ENCODE data around the gene ZNF175.
A peak's percentile ranks its signal among the peaks of the same experiment; 100 is the strongest.

ZNF175 gene

GRCh38 chr19:51550848-51551672 is 20.0 kb upstream of the ZNF175 start:
- DNase-seq, result no peak

DNA sequence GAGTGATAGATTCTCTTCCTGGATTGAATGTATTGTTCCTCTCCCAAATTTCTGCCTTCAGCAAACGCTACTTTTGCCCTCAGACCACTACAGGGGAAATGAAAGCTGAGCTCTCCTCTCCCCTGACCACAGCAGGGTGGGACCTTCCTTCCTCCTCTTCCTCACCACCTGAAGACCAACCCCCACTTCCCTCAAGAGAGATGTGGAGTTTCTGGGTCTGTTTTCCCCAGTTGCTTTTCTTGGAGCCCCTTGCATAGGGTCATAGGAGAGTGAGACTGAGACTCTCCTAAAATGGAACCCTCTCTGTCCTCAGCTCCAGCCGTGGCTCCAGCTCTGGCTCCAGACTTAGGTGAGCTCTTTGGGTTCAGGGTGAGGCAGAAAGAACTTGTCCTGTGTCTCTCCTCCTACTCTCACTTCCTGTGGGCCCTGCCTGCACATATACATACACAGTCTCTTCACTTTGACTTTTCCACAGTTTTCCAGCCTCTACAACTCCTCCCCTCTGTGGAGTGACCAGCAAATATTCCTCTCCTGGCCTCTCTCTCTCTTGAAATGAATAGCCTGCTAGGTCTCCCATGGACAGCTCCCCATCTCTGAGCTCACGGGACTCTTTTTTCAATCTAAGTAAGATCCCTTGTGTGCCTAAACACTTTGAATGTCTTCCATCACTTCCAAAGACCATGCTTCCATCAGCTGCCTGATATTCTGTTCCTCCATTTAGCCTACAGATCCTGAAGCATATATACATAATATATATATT is 19.2 kb upstream of the ZNF175 start:
- no peak for DNase-seq

DNA sequence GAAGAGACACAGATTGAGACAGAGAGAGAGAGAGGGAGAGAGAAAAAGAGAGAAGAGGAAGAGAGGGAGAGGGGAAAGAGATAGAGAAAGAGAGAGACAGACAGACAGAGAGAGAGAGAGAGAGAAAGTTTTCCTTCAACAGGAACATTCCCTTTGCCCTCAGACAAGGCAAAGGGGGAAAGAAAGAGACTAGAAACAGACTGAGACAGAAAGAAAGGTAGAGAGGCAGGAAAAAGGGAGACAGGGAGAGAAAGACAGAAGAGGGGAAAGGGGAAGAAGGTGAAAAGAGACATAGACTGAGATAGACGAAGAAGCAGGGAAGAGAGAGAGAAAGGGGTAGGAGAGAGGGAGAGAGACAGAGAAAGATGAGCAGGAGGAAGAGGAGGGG is 18.5 kb upstream of the ZNF175 start:
- no peak for DNase-seq

DNA sequence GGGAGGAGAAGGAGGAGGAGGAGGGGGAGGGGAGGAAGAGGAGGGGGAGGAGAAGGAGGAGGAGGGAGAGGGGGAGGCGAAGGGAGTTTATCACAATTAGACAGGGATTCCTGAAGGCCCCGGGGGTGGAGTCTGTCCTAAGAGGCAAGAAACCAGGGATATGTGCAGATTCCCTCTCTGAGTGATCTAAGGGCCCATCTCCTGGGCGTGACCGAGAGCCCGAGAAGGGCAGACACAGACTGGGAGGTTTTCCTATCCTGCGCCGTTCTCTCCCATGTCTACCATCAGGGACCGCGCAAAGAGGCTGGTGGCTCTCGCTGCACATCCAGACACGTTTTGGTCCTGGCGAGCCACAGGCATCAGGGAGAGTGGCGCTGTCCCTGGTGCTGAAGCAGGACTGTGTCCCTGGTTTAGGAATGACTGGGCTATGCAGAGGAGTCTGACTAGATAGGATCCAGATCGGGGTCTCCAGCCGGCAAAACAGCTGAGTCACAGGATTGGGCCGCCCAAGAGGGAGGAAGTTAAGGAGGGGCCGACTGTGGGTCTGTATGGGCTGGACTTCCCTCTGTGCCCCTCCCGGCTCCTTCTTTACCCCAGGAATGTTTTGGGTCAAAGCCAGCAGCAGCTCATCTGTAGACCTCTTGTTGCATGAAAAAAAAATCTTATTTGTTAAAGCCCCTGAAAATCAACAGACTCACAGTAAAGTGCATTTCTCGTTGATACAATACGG is 17.9 kb upstream of the ZNF175 start:
- peak; percentile 92 for DNase-seq

DNA sequence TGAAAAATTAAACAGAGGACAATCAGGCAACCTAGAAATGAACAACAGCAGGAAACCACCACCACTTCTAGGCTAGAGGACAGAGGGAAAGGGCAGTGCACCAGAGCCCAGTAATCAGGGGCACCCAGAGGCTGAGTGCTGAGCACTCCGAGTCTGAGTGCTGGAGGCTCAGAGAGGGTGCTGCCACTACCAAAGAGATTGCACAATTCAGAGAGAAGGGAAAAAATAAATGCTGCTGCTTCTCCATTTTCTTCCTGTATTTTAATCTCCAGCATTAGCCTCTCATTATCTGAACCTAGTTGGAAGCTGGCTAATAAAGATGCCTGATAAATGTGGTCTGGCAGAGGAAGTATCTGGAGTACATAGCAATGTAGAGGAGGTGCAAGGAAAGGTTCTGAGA is 11.8 kb upstream of the ZNF175 start:
- DNase-seq, result no peak

GRCh38 chr19:51560339-51560738 is 10.7 kb upstream of the ZNF175 start:
- DNase-seq, result no peak

DNA sequence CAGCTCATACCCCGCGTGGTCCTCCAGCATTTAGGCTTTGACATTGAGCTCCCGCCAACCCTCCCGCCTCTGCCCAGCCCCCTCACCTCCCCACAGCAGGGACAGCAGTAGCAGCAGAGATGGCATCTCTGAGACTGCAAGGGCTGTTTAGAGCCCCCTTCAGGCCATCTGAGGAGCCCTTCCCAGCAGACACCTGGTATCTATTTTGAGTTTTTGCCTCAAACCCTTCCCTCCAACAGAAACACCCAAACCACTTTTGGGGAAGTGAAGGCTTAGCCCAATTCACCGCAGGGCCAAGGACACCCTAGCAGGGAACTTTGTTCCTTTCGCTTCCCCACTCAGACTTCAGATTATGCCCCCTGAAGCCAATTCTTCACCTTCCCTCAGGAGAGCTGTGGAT is 6.3 kb upstream of the ZNF175 start:
- peak; percentile 71 for DNase-seq

GRCh38 chr19:51565583-51565982 is 5.5 kb upstream of the ZNF175 start:
- peak; percentile 68 for DNase-seq

GRCh38 chr19:51566489-51567100 is 4.5 kb upstream of the ZNF175 start:
- peak; percentile 60 for DNase-seq

- no peak for DNase-seq
Observed at GRCh38 chr19:51567583-51567982, 3.5 kb upstream of the ZNF175 start.

DNA sequence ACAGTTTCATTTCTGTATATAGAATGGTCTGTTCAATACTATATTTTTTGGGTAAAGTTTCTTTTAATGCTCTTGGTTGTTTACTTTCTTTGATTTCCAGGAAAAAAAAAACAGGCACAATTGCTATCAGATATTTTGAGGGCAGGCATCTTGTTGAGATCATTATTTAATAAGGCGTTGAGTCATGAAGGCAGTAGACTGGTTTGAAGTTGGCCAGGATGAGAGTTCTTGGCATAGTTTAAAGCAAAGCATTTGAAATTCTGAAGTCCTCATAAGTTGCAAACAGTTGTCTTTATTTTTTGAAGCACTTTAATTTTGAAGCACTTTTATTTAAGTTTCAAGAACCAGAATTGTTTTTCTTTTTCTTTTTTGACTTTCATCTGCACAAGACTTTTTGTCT is 2.6 kb upstream of the ZNF175 start:
- no peak for DNase-seq

DNA sequence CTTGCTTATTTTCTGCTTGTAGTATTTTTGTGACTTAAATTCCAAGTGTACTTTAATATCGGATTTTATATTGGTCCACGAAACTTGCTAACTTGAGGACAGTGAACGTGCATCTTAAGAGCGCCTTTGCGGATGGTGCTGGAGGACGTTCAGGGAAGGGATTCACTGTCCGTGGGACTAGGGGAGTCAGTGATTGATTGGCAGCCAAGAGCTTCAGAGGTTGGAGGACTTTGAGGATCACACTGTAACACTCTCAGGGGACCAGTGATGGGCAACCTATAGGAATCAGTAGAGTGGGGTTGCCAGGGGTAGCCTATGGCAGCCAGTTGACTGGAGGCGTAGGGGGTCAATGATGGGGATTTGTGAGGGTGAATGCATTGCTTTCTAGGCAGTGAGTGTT is 516 bp downstream of the ZNF175 start:
- peak; percentile 33 for DNase-seq

- peak; percentile 92 for DNase-seq
Observed at GRCh38 chr19:51572410-51572809, 1.3 kb downstream of the ZNF175 start.

GRCh38 chr19:51572908-51573307 is 1.8 kb downstream of the ZNF175 start:
- no peak for DNase-seq

DNA sequence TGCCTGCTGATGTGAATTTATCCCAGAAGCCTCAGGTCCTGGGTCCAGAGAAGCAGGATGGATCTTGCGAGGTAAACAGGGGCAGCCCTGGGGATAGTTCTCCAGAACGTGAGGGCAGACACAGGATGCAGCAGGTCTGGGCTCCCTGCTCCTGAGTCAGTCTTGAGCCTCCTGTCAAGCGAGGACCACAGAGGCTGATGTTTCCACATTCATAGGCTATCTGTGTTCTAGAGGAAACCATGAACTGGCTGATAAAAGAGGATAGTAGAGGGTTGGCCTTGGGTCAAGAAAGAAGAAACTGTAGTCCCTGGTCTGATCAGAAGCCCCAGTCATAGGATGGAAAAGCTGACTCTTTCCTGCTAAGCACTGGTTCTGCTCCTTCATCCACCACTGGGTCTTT is 2.2 kb downstream of the ZNF175 start:
- DNase-seq, result peak; percentile 84

GRCh38 chr19:51576850-51577249 is 5.8 kb downstream of the ZNF175 start:
- no peak for DNase-seq

DNA sequence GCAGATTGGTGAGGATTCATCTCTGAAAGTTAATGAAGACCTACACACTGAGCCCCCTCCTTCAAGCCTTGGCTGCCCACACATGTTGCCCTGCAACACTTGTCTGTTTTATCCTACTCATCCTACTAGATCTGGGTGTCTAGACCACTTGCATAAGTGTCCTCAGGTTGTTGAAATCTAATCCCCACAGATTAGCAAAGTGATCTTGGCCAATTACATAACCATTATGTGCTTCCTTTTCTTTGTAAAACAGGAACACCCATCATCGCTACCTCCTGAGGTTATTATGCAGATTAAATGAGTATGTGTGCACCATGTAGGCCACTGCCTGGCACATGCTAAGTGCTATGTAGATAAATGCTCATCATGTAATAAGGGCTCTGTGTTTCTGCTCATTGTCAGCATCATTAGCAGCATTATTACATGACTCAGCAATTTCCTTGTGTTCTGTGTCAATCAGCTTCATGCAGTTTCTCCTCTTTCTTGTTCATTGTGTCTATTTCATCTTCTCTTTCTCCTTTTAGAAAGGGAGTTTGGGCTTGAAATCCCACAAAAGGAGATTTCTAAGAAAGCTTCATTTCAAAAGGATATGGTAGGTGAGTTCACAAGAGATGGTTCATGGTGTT is 15.1 kb downstream of the ZNF175 start:
- peak; percentile 68 for DNase-seq

DNA sequence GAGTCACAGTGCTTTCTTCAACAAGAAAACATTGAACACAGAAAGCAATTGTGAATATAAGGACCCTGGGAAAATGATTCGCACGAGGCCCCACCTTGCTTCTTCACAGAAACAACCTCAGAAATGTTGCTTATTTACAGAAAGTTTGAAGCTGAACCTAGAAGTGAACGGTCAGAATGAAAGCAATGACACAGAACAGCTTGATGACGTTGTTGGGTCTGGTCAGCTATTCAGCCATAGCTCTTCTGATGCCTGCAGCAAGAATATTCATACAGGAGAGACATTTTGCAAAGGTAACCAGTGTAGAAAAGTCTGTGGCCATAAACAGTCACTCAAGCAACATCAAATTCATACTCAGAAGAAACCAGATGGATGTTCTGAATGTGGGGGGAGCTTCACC is 15.7 kb downstream of the ZNF175 start:
- DNase-seq, result no peak

GRCh38 chr19:51587264-51588191 is 16.4 kb downstream of the ZNF175 start:
- DNase-seq, result no peak

DNA sequence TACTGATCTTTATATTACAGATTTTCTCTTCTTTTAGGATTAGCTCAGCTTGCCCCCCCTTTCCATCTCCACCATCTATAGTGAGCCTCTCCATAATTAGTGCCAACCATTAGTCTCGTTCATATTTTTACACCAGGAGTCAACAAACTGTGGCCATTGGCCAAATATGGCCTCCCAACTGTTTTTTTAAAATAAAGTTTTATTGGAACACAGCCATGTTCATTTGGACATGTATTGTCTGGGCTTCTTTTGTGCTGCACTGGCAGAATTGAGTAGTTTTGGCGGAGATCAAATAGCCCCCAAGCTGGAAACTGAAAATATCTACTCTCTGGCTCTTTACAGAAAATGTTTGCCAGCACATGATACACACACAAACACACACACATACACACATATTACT is 18.4 kb downstream of the ZNF175 start:
- no peak for DNase-seq

GRCh38 chr19:51590441-51590840 is 19.4 kb downstream of the ZNF175 start:
- no peak for DNase-seq

DNA sequence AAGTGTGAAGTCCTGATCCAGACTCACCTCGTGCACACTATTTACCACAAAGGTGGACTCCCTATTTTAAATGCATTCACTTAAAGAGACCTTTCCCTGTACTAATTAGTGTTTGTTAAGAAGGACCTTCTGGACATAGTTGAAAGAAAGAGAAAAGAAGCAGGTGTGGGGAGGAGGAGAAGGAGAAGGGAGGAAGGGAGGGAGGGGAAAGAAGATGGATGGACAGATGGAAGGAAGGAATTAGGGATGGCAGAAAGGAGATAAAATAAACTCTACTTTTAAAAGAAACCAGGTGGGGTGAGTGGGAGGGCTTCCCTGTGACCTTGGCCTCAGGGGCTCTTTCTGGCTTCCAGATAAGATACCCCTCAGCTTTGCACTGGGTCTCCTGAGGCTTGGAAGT is 21.4 kb downstream of the ZNF175 start:
- no peak for DNase-seq
